Liver (tissue), 3 donors: ENCODE results near the gene ROR1.

Experiments used
- FOXA1 ChIP-seq: IDR thresholded peaks from 2 replicates; pipeline ENCODE4 v1.6.1; 2016; ENCODE audit warnings: antibody characterized with exemption
- JUND ChIP-seq, 2 donors: IDR thresholded peaks; 2 replicates each; pipeline ENCODE4 v1.6.1; 2016; ENCODE audit warnings: antibody characterized with exemption in 2 of 2
- NR2F2 ChIP-seq: IDR thresholded peaks from 2 replicates; pipeline ENCODE4 v1.6.1; 2016; ENCODE audit warnings: antibody characterized with exemption
- RAD21 ChIP-seq, 2 donors: IDR thresholded peaks; 2 replicates each; pipeline ENCODE4 v1.6.1; 2016; ENCODE audit warnings: antibody characterized with exemption in 2 of 2, mild to moderate bottlenecking in 2 of 2
- TAF1 ChIP-seq: conservative IDR thresholded peaks from 2 replicates; pipeline ENCODE4 v1.6.1; 2016; ENCODE audit warnings: antibody characterized with exemption, mild to moderate bottlenecking
- TF ChIP-seq, protein P1 (sequence below): fragments of 150-350 bp; IDR thresholded peaks from 2 replicates; pipeline ENCODE4 v1.5.1; 2017; ENCODE audit warnings: improper control_type of control experiment, low read depth, low read length; ENCODE audit not compliant: missing input control
- TF ChIP-seq, protein P2 (sequence below): IDR thresholded peaks from 2 replicates; pipeline ENCODE4 v1.6.1; 2016; ENCODE audit warnings: antibody characterized with exemption
- TF ChIP-seq, protein P3 (sequence below): IDR thresholded peaks from 2 replicates; pipeline ENCODE4 v1.6.1; 2016; ENCODE audit warnings: antibody characterized with exemption
- TF ChIP-seq, protein P4 (sequence below): IDR thresholded peaks from 2 replicates; pipeline ENCODE4 v1.6.1; 2016; ENCODE audit warnings: antibody characterized with exemption, mild to moderate bottlenecking
- TF ChIP-seq, protein P5 (sequence below): IDR thresholded peaks from 2 replicates; pipeline ENCODE4 v1.6.1; 2016; ENCODE audit warnings: antibody characterized with exemption
- donor health status: healthy.
- donor health status: healthy.

DNA sequence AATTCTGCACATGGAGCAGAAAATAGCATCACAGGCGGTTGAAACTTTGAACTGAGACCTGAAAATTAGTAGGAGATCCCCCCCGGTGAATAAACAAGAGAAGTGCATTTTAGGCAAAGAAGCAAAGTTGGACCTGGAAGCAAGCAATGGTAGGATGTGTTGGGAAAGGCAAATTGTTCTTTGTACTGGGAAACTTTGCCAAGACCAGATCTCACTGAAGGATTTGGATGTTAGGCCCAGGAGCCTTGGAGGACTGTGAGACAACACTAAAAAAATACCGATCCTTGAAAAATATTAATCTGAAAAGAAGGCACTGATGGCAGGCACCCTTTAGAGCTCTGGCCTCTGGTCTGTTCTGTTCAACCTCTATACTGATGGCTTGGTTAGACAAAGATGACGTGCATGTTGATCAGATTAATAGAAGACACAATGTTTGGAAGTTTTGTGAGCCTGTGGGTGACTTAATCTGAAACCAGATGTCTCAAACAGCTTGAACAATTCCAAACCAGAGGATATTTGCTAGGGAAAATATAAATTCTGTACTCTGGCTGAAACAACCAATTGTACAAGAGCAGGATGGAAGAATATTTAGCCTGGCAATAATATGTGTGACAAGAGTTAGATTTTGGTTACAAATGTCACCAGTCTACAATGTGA is 108.4 kb downstream of the ROR1 start:
- TF ChIP-seq JUND (IDR thresholded peaks at IDR 0.05): no peak
- TF ChIP-seq, protein P1, sequence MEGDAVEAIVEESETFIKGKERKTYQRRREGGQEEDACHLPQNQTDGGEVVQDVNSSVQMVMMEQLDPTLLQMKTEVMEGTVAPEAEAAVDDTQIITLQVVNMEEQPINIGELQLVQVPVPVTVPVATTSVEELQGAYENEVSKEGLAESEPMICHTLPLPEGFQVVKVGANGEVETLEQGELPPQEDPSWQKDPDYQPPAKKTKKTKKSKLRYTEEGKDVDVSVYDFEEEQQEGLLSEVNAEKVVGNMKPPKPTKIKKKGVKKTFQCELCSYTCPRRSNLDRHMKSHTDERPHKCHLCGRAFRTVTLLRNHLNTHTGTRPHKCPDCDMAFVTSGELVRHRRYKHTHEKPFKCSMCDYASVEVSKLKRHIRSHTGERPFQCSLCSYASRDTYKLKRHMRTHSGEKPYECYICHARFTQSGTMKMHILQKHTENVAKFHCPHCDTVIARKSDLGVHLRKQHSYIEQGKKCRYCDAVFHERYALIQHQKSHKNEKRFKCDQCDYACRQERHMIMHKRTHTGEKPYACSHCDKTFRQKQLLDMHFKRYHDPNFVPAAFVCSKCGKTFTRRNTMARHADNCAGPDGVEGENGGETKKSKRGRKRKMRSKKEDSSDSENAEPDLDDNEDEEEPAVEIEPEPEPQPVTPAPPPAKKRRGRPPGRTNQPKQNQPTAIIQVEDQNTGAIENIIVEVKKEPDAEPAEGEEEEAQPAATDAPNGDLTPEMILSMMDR: no peak
- TF ChIP-seq TAF1: no peak
- TF ChIP-seq FOXA1: no peak
- TF ChIP-seq, protein P2, sequence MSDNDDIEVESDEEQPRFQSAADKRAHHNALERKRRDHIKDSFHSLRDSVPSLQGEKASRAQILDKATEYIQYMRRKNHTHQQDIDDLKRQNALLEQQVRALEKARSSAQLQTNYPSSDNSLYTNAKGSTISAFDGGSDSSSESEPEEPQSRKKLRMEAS: no peak
- TF ChIP-seq, protein P3, sequence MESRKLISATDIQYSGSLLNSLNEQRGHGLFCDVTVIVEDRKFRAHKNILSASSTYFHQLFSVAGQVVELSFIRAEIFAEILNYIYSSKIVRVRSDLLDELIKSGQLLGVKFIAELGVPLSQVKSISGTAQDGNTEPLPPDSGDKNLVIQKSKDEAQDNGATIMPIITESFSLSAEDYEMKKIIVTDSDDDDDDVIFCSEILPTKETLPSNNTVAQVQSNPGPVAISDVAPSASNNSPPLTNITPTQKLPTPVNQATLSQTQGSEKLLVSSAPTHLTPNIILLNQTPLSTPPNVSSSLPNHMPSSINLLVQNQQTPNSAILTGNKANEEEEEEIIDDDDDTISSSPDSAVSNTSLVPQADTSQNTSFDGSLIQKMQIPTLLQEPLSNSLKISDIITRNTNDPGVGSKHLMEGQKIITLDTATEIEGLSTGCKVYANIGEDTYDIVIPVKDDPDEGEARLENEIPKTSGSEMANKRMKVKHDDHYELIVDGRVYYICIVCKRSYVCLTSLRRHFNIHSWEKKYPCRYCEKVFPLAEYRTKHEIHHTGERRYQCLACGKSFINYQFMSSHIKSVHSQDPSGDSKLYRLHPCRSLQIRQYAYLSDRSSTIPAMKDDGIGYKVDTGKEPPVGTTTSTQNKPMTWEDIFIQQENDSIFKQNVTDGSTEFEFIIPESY: no peak
- no peak for TF ChIP-seq RAD21 (IDR thresholded peaks at IDR 0.05)
- TF ChIP-seq, protein P4, sequence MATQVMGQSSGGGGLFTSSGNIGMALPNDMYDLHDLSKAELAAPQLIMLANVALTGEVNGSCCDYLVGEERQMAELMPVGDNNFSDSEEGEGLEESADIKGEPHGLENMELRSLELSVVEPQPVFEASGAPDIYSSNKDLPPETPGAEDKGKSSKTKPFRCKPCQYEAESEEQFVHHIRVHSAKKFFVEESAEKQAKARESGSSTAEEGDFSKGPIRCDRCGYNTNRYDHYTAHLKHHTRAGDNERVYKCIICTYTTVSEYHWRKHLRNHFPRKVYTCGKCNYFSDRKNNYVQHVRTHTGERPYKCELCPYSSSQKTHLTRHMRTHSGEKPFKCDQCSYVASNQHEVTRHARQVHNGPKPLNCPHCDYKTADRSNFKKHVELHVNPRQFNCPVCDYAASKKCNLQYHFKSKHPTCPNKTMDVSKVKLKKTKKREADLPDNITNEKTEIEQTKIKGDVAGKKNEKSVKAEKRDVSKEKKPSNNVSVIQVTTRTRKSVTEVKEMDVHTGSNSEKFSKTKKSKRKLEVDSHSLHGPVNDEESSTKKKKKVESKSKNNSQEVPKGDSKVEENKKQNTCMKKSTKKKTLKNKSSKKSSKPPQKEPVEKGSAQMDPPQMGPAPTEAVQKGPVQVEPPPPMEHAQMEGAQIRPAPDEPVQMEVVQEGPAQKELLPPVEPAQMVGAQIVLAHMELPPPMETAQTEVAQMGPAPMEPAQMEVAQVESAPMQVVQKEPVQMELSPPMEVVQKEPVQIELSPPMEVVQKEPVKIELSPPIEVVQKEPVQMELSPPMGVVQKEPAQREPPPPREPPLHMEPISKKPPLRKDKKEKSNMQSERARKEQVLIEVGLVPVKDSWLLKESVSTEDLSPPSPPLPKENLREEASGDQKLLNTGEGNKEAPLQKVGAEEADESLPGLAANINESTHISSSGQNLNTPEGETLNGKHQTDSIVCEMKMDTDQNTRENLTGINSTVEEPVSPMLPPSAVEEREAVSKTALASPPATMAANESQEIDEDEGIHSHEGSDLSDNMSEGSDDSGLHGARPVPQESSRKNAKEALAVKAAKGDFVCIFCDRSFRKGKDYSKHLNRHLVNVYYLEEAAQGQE: no peak
- no peak for TF ChIP-seq NR2F2
- TF ChIP-seq, protein P5, sequence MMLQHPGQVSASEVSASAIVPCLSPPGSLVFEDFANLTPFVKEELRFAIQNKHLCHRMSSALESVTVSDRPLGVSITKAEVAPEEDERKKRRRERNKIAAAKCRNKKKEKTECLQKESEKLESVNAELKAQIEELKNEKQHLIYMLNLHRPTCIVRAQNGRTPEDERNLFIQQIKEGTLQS: no peak
